ENCODE data around the gene CCDC171. TPM values are rescaled to one million over a fixed set of nuclear protein-coding genes. Genes with fewer than 3 reads are reported as not detected.

The CCDC171 gene
- total RNA-seq, 6 experiments from 2014 or later, result 0.42 to 0.80 (median 0.45) TPM

GRCh38 chr9:15942831-15943424 is 390.1 kb downstream of the CCDC171 start:
- Histone ChIP-seq H3K36me3 (no peaks in the 10 kb centered on the region), H3K4me1 (no peaks in the 10 kb centered on the region), H3K9me3 (no peaks in the 10 kb centered on the region), H3K27ac (no peak overlapping the region), H3K27me3 (no peaks in the 10 kb centered on the region), H3K4me3 (no peak overlapping the region)
- WGBS (ENCODE audit: insufficient coverage, low coverage, low lambda C conversion rate, missing lambda C conversion rate), result 58% methylated on average over 3 of the region's 3 CpGs
- DNase-seq (no peak), ATAC-seq (no peak)
- no peak for TF ChIP-seq POLR2A (IDR thresholded peaks at IDR 0.05)
- TF ChIP-seq CTCF (IDR thresholded peaks at IDR 0.05), result no peak
- intact Hi-C loops (cut with DNase I), result no loop called here

- no peak overlapping the region for H3K4me3 ChIP-seq
- WGBS (ENCODE audit: insufficient coverage, low coverage, low lambda C conversion rate, missing lambda C conversion rate), result 88% methylated on average over 3 of the region's 3 CpGs
- no peak overlapping the region for H3K27ac ChIP-seq
- H3K4me1 ChIP-seq, result no peaks in the 10 kb centered on the region
- ATAC-seq, result no peak
- no peaks in the 10 kb centered on the region for H3K36me3 ChIP-seq
- intact Hi-C loops (cut with DNase I), result no loop called here
- no peak for DNase-seq
- TF ChIP-seq POLR2A (IDR thresholded peaks at IDR 0.05) (no peak), CTCF (IDR thresholded peaks at IDR 0.05) (no peak)
- H3K27me3 ChIP-seq, result no peaks in the 10 kb centered on the region
- H3K9me3 ChIP-seq, result no peaks in the 10 kb centered on the region
Measured at GRCh38 chr9:15944341-15944740, 391.5 kb downstream of the CCDC171 start.

GRCh38 chr9:15959663-15960062 is 406.8 kb downstream of the CCDC171 start:
- Histone ChIP-seq H3K36me3 (no peaks in the 10 kb centered on the region), H3K27me3 (no peaks in the 10 kb centered on the region), H3K9me3 (no peaks in the 10 kb centered on the region), H3K4me3 (no peak overlapping the region), H3K27ac (no peak overlapping the region), H3K4me1 (no peaks in the 10 kb centered on the region)
- TF ChIP-seq CTCF (IDR thresholded peaks at IDR 0.05), result no peak
- TF ChIP-seq POLR2A (IDR thresholded peaks at IDR 0.05), result no peak
- DNase-seq, result no peak
- WGBS (ENCODE audit: insufficient coverage, low coverage, low lambda C conversion rate, missing lambda C conversion rate), result 63% methylated on average over 1 of the region's 1 CpG
- intact Hi-C loops (cut with DNase I), result no loop called here
- no peak for ATAC-seq

- ATAC-seq, result no peak
- Histone ChIP-seq H3K36me3 (no peaks in the 10 kb centered on the region), H3K27me3 (no peaks in the 10 kb centered on the region), H3K9me3 (no peaks in the 10 kb centered on the region), H3K4me1 (no peaks in the 10 kb centered on the region), H3K4me3 (no peak overlapping the region), H3K27ac (no peak overlapping the region)
- WGBS (ENCODE audit: insufficient coverage, low coverage, low lambda C conversion rate, missing lambda C conversion rate), result 69% methylated on average over 3 of the region's 3 CpGs
- no peak for TF ChIP-seq CTCF (IDR thresholded peaks at IDR 0.05)
- TF ChIP-seq POLR2A (IDR thresholded peaks at IDR 0.05), result no peak
- intact Hi-C loops (cut with DNase I), result no loop called here
- DNase-seq, result no peak
Measured at GRCh38 chr9:15961217-15961616, 408.4 kb downstream of the CCDC171 start.

Data from right lobe of liver (tissue), 6 donors.